Fibroblast of pulmonary artery (primary cell): ENCODE results near the gene HOXA11.

Experiments used
- DNase-seq: peaks from one replicate; pipeline ENCODE4 v3.0.0-alpha.2; 2010; ENCODE audit warnings: low read depth
- H3K4me3 ChIP-seq: replicated peaks from 2 replicates; pipeline ENCODE4 v1.5.1; 2011; ENCODE audit warnings: low read depth, mild to moderate bottlenecking, control low read depth, low read length, moderate library complexity
- CTCF ChIP-seq: IDR thresholded peaks from 2 replicates; pipeline ENCODE4 v1.5.1; 2011; ENCODE audit warnings: mild to moderate bottlenecking, control low read depth, low read length, inconsistent platforms; ENCODE audit errors: missing control alignments

The HOXA11 gene

GRCh38 chr7:27178366-27178765 lies 6.7 kb downstream of the HOXA11 start:
- no peak for DNase-seq
- H3K4me3 ChIP-seq: no peak overlapping the region
- TF ChIP-seq CTCF: no peak

- no peak for TF ChIP-seq CTCF
- no peak for DNase-seq
- no peak overlapping the region for H3K4me3 ChIP-seq
Observed at GRCh38 chr7:27177795-27178320, 7.2 kb downstream of the HOXA11 start.

- H3K4me3 ChIP-seq: no peak overlapping the region
- DNase-seq: no peak
- no peak for TF ChIP-seq CTCF
Observed at GRCh38 chr7:27176962-27177794, 7.9 kb downstream of the HOXA11 start.

- TF ChIP-seq CTCF: no peak
- H3K4me3 ChIP-seq: no peak overlapping the region
Observed at GRCh38 chr7:27176524-27176845, 8.5 kb downstream of the HOXA11 start.

GRCh38 chr7:27175626-27176523 lies 9.2 kb downstream of the HOXA11 start:
- DNase-seq: no peak
- TF ChIP-seq CTCF: no peak

More at GRCh38 chr7:27176524-27176845, 8.5 kb downstream of the HOXA11 start:
- DNase-seq: no peak

GRCh38 chr7:27174874-27175625 lies 10.0 kb downstream of the HOXA11 start:
- no peak for TF ChIP-seq CTCF
- no peak for DNase-seq
- H3K4me3 ChIP-seq: no peak overlapping the region

More at GRCh38 chr7:27175626-27176523, 9.2 kb downstream of the HOXA11 start:
- no peak overlapping the region for H3K4me3 ChIP-seq
